AG08396 (cell line): Measurements from ENCODE around the gene CHRNA1.
A peak's percentile ranks its signal among the peaks of the same experiment; 100 is the strongest.

ENCODE experiments used
- DNase-seq: peaks from one replicate; pipeline ENCODE4 v3.0.0; 2012; ENCODE audit warnings: low spot score, mixed read lengths

The CHRNA1 gene

GRCh38 chr2:174781996-174782395, 17.7 kb upstream of the CHRNA1 start:
- no peak for DNase-seq

- DNase-seq = no peak
Observed at GRCh38 chr2:174781298-174781697, 17.0 kb upstream of the CHRNA1 start.

- DNase-seq = no peak
Observed at GRCh38 chr2:174780856-174781255, 16.6 kb upstream of the CHRNA1 start.

- DNase-seq = no peak
Observed at GRCh38 chr2:174780191-174780840, 16.0 kb upstream of the CHRNA1 start.

- no peak for DNase-seq
Observed at GRCh38 chr2:174779361-174779928, 15.2 kb upstream of the CHRNA1 start.

- DNase-seq = peak; percentile 85
Observed at GRCh38 chr2:174778085-174778981, 14.1 kb upstream of the CHRNA1 start.

- no peak for DNase-seq
Observed at GRCh38 chr2:174777347-174778084, 13.2 kb upstream of the CHRNA1 start.

- DNase-seq = no peak
Observed at GRCh38 chr2:174776675-174777074, 12.4 kb upstream of the CHRNA1 start.

GRCh38 chr2:174776223-174776622, 12.0 kb upstream of the CHRNA1 start:
- DNase-seq = no peak

GRCh38 chr2:174775571-174775980, 11.3 kb upstream of the CHRNA1 start:
- no peak for DNase-seq

GRCh38 chr2:174774886-174775285, 10.6 kb upstream of the CHRNA1 start:
- DNase-seq = no peak

GRCh38 chr2:174773215-174773614, 8.9 kb upstream of the CHRNA1 start:
- DNase-seq = no peak

- DNase-seq = no peak
Observed at GRCh38 chr2:174772472-174772801, 8.2 kb upstream of the CHRNA1 start.

- peak; percentile 81 for DNase-seq
Observed at GRCh38 chr2:174771631-174772471, 7.6 kb upstream of the CHRNA1 start.

GRCh38 chr2:174771136-174771535, 6.9 kb upstream of the CHRNA1 start:
- no peak for DNase-seq

GRCh38 chr2:174768557-174768956, 4.3 kb upstream of the CHRNA1 start:
- no peak for DNase-seq

- DNase-seq = no peak
Observed at GRCh38 chr2:174766271-174766670, 2.0 kb upstream of the CHRNA1 start.

- DNase-seq = no peak
Observed at GRCh38 chr2:174765576-174765975, 1.3 kb upstream of the CHRNA1 start.

GRCh38 chr2:174763780-174764179, 492 bp downstream of the CHRNA1 start:
- DNase-seq = no peak

GRCh38 chr2:174762464-174762863, 1.8 kb downstream of the CHRNA1 start:
- DNase-seq = no peak

- DNase-seq = no peak
Observed at GRCh38 chr2:174761837-174762236, 2.4 kb downstream of the CHRNA1 start.
